Inferior parietal cortex (tissue), 1 donor: ENCODE data around the gene MS4A14.
"Not testable (repeated sequence)": the region's sequence is repeated elsewhere in the genome, so short reads cannot be mapped to it uniquely, and the experiment has no call there.

Experiments used
- DNase-seq: peaks from one replicate; pipeline ENCODE4 v3.0.0-alpha.2; 2016; ENCODE audit errors: extremely low spot score

MS4A14 gene

DNA sequence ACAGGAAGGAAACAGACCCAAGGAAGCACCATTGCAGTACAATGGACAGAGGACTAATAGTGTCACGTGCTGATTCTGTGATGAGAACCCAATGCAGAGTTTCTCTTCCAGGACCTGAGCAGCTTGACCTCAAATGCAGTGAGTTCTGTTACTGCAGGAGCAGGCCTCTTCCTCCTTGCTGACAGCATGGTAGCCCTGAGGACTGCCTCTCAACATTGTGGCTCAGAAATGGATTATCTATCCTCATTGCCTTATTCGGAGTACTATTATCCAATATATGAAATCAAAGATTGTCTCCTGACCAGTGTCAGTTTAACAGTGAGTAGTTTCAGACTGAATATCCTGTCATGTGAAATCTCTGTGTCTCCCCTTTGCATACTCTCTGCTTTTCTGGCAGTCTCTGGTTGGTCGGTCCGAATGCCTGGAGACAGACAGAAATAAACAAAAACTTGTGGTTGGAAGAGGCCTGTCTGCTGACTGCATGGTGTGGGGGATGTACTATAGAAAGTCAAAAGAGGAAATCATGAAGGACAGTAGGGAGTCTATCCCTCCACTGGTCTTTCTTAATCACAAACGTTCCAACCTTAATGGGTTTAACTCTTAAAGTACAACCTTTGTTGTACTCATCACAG is 6.9 kb upstream of the MS4A14 start:
- DNase-seq = no peak

DNA sequence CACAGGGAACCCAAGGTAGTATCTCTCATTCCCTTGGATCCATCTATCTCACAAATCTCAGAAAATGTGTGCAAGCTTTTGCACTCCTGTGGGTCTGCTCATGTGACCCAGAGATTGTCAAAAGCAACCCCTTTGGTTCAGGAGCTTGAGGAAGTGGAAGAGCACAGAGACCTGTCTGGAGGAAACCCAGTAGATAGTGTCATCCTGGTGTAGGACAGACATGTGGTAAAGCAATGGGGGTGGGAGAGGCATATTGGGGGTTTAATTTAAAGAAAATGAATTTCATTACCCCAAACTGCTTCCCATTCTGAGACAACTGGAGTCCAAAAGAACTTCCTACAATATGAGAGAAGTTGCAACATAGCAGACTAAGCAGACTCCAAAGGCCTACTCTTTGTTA is 5.8 kb upstream of the MS4A14 start:
- DNase-seq = no peak

DNA sequence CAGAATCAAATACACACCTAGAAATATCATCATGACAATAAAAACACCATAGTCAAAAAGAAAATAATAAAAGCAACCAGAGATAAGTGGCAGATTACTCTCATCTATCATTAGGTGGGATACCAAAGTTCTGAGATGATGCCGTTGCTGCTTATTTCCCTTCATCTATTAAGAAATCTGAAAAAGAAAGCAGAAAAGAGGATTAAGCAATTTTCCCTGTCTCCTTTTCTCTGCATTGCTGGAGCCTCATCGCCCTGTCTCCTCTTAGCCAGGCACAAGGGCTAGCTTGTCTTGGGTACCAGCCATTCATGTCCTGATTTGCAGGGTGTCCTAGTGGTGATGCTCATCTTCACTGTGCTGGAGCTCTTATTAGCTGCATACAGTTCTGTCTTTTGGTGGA is 3.9 kb upstream of the MS4A14 start:
- DNase-seq = no peak

DNA sequence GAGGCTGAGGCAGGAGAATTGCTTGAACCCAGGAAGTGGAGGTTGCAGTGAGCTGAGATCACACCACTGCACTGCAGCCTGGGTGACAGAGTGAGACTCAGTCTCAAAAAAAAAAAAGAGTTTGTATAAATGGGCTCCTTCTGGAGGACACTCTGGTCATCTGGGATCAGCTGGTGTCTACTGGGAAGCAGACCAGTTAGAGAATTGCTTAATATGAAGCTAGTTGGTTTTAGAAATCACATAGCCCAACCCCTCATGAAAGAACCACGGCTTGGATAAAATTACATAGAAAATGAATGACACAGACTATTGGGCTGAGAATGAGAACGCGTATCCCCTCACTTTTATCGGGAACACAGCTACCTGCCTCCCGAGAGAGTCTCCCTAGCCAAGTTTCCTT is 3.2 kb upstream of the MS4A14 start:
- DNase-seq = no peak

DNA sequence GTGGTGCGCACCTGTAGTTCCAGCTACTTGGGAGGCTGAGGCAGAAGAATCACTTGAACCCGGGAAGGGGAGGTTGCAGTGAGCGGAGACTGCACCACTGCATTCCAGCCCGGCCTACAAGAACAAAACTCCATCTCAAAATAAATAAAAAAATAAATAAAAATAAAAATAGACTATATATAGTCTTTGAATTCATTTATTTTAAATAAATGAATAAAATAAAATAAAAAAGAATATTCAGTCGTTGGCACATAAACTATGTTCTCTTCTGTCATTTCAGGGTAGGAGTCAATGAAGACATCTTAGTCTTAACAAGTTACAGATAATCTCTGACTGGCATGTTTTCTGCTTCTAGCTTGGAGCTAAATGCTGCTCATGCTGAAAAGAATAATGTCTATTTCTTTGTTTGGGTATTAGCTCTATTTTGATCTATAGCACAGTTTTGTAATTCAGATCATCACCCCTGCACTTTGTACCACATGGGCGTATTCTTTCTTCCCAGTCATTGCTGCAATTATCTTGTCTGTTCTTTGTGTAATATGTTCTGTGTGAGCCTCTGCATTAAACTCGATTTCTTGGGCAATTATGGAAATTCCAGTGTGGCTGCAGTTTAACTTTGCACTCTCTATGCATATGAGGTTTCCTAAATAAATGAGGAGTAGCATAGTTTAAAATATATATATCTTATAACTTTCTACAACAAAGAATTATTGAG is 1.4 kb upstream of the MS4A14 start:
- no peak for DNase-seq

GRCh38 chr11:60396799-60397198 is 540 bp downstream of the MS4A14 start:
- no peak for DNase-seq

GRCh38 chr11:60420015-60420414 is 23.8 kb downstream of the MS4A14 start:
- no peak for DNase-seq

GRCh38 chr11:60422609-60423008 is 26.4 kb downstream of the MS4A14 start:
- no peak for DNase-seq

DNA sequence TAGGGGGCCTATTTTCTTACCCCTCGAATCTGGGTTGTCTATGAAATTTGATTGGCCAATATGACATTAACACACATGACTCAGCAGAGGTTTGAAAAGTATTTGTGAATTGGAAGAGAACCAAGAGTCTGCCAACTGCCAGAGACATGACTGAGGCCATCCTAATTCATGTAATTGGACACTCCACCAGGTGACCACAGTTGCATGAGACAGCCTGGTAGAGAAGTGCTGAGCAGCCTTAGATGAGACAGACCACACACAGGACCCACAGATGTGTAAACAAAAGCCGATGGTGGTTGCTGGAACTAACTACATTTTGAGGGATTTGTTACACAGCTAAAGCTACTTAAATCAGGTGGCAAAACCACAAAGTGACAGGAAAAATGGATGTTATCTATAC is 32.3 kb downstream of the MS4A14 start:
- no peak for DNase-seq

GRCh38 chr11:60429272-60429671 is 33.0 kb downstream of the MS4A14 start, which contains the start of gene MS4A5:
TSS of gene MS4A5 (plus strand) at chr11:60429572. CDS start at chr11:60429675, 103 bp downstream.
- no peak for DNase-seq

DNA sequence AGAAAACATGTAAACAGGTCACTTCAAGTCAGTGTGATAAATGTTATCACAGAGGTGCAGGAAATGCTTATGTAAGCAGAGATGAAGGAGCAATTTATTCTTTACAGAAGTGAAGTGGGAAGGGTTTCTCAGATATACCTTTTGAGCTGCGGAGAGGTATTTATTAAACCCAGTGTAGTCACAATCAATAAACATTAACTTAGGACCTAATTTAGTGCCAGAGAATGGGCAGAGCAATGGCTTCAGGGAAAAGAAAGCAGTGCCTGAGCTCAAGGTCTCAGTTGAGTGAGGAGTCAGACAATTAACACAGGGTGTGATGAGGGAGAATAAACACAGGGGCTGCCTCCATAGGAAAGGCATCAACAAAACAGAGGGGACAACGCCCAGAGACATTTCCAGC is 35.0 kb downstream of the MS4A14 start:
- DNase-seq = no peak

GRCh38 chr11:60433401-60433800 is 37.1 kb downstream of the MS4A14 start:
- DNase-seq = no peak

DNA sequence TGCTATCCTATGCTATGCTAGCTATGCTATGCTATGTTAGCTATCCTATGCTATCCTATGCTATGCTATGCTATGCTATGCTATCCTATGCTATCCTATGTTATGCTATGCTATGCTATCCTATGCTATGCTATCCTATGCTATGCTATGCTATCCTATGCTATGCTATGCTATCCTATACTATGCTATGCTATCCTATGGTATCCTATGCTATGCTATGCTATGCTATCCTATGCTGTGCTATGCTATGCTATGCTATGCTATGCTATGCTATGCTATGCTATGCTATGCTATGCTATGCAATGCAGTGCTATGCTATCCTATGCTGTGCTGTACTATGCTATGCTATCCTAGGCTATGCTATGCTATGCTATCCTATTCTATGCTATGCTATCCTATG is 50.8 kb downstream of the MS4A14 start:
- no peak for DNase-seq

DNA sequence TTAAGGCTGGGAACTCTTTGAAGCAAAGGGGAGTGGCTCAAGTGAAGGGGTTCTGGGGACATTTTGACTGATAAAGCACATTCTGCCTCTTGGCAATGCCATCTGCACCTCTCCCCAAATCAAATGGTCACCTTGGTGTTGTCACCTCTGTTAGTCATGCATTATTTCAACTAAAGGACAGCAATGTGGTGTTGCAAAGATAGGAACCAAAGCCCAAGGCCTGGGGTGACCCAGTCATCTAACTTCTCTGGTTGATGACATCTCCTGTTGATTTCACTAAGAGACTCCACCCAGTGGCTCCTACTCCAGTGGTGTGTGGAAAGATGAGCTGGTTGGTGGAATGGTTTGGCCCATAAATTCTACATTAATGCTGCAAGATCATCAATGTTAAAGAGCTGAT is 51.6 kb downstream of the MS4A14 start:
- DNase-seq = no peak

DNA sequence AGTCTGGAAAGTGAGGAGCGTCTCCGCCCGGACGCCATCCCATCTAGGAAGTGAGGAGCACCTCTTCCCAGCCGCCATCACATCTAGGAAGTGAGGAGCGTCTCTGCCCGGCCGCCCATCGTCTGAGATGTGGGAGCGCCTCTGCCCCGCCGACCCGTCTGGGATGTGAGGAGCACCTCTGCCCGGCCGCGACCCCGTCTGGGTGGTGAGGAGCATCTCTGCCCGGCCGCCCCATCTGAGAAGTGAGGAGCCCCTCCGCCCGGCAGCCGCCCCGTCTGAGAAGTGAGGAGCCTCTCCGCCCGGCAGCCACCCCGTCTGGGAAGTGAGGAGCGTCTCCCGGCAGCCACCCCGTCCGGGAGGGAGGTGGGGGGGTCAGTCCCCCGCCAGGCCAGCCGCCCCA is 54.9 kb downstream of the MS4A14 start:
- DNase-seq = not testable (repeated sequence)

- DNase-seq = no peak
These were observed 58.0 kb downstream of the MS4A14 start for GRCh38 chr11:60454212-60454611.

DNA sequence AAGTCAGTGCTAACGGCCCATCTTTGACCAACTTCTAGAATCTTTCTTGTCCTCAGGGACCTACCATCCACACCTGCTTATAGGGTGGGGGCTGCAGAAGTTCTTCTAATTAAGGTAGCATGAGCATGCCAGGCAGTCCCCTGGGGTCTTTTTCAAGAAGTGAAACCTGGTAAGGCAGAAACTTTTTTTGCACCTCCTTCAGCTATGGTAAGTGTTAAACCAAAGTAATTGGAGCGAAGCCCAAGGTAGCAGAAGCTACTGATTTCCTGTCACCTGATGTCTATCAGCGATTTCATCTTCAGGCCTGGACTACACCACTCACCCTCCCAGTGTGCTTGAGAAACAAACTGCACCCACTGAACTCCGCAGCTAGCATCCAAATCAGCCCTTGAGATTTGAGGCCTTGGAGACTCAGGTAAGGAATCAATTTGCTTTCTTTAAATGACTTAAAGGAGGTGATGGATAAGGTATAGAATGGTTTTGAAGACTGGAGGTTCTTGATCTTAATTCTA is 59.3 kb downstream of the MS4A14 start, which contains the start of gene MS4A1:
TSS of gene MS4A1 (plus strand) at position 317 of the 512 bp plus-strand sequence. CDS start 6,528 bp downstream, outside the sequence.
- no peak for DNase-seq

DNA sequence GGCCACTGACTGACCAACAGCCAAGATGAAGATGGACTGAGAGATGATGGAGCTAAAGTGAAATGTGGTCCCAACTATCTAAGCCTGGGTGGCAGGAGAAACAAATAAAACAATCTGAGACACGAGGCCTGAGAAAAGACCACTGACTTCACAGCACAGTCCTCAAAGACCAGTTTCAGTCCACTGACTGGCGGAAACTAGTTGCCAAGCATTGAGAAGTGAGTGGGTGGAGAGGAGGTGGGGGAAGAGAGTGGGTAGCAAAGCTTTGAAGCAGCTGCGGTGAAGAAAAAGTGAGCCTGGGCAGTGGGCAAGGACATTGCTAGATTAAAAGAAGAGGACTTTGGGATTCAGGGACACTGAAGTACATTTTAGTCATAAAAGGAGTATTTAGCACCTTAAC is 61.3 kb downstream of the MS4A14 start:
- no peak for DNase-seq

GRCh38 chr11:60459345-60459744 is 63.1 kb downstream of the MS4A14 start:
- no peak for DNase-seq
